ACC112 (cell line): ENCODE data around the gene AGMO.

Source experiments
- H2AFZ ChIP-seq: fragments of 200-600 bp; sonication (generic); one replicate; pipeline ENCODE4 v1.6.0; 2017; ENCODE audit warnings: antibody characterized with exemption, low read length; ENCODE audit not compliant: unreplicated experiment
- H3K27ac ChIP-seq: fragments of 200-600 bp; sonication (generic); 2 replicates; pipeline ENCODE4 v1.5.1; 2014; ENCODE audit warnings: low read depth, mild to moderate bottlenecking, antibody characterized with exemption, low read length, moderate library complexity
- H3K27me3 ChIP-seq: fragments of 200-600 bp; sonication (generic); 2 replicates; pipeline ENCODE4 v1.6.1; 2014; ENCODE audit warnings: mild to moderate bottlenecking, antibody characterized with exemption, low read length, moderate library complexity, mixed read lengths; ENCODE audit not compliant: insufficient read depth
- H3K36me3 ChIP-seq: fragments of 200-600 bp; sonication (generic); 2 replicates; pipeline ENCODE4 v1.6.1; 2016; ENCODE audit warnings: mild to moderate bottlenecking, antibody characterized with exemption, low read length, moderate library complexity, mixed read lengths; ENCODE audit not compliant: insufficient read depth
- H3K4me1 ChIP-seq: fragments of 200-600 bp; sonication (generic); one replicate; pipeline ENCODE4 v1.6.1; 2016; ENCODE audit warnings: low read length, mixed read lengths; ENCODE audit not compliant: insufficient read depth, unreplicated experiment, control insufficient read depth
- H3K4me3 ChIP-seq: fragments of 200-600 bp; sonication (generic); 2 replicates; pipeline ENCODE4 v1.5.1; 2014; ENCODE audit warnings: mild to moderate bottlenecking, low read depth, low read length
- H3K79me2 ChIP-seq: fragments of 200-600 bp; sonication (generic); one replicate; pipeline ENCODE4 v1.6.0; 2016; ENCODE audit warnings: low read length; ENCODE audit not compliant: control insufficient read depth, unreplicated experiment, insufficient read depth

The AGMO gene

GRCh38 chr7:15159261-15159660 is 402.6 kb downstream of the AGMO start:
- Histone ChIP-seq H3K27me3 (no peaks in the 10 kb centered on the region), H3K4me3 (no peak overlapping the region), H3K36me3 (no peaks in the 10 kb centered on the region), H3K27ac (no peak overlapping the region), H3K4me1 (peaks cover 18% of the 10 kb centered on the region), H3K79me2 (no peaks in the 10 kb centered on the region), H2AFZ (no peak overlapping the region)

- Histone ChIP-seq H3K27ac (peak overlapping the region; percentile 27; the same call in 1 of the 2 replicates), H3K79me2 (no peaks in the 10 kb centered on the region), H3K27me3 (no peaks in the 10 kb centered on the region), H3K36me3 (no peaks in the 10 kb centered on the region), H3K4me1 (peaks cover 18% of the 10 kb centered on the region), H2AFZ (no peak overlapping the region), H3K4me3 (peak overlapping the region; percentile 15; the same call in 1 of the 2 replicates)
Measured at GRCh38 chr7:15158141-15158810, 403.5 kb downstream of the AGMO start.
